Spleen (tissue), 11 donors: ENCODE measurements around the gene COL27A1. TPM values are rescaled to one million over a fixed set of nuclear protein-coding genes. Genes with fewer than 3 reads are reported as not detected.
"Not testable (repeated sequence)": the region's sequence is repeated elsewhere in the genome, so short reads cannot be mapped to it uniquely, and the experiment has no call there.

ENCODE experiments used
- DNase-seq: peaks from one replicate; pipeline ENCODE4 v3.0.0-alpha.2; 2020
- H3K27ac ChIP-seq, 8 donors: fragments of 200-600 bp; sonication (generic) in 7 of 8; 1 replicate in 4 of 8; 2 replicates in 4 of 8; pipeline versions ENCODE4 v1.5.0 to v1.8.0; 2016 to 2021; ENCODE audit warnings: inconsistent platforms in 4 of 8, mild to moderate bottlenecking in 4 of 8, moderate library complexity in 1 of 8
- H3K27me3 ChIP-seq, 7 donors: fragments of 200-600 bp; sonication (generic) in 6 of 7; replicated peaks in 1 of 7; 1 replicate in 4 of 7; 2 replicates in 3 of 7; pipeline versions ENCODE4 v1.5.0 to v1.8.0; 2016 to 2021; ENCODE audit warnings: inconsistent platforms in 3 of 7, mild to moderate bottlenecking in 1 of 7
- H3K36me3 ChIP-seq, 6 donors: fragments of 200-600 bp; sonication (generic) in 5 of 6; 1 replicate in 4 of 6; 2 replicates in 2 of 6; pipeline versions ENCODE4 v1.5.0 to v1.8.0; 2016 to 2021; ENCODE audit warnings: inconsistent platforms in 2 of 6
- H3K4me1 ChIP-seq, 6 donors: fragments of 200-600 bp; sonication (generic) in 5 of 6; 1 replicate in 3 of 6; 2 replicates in 3 of 6; pipeline versions ENCODE4 v1.5.0 to v1.8.0; 2016 to 2021; ENCODE audit warnings: inconsistent platforms in 3 of 6
- H3K4me3 ChIP-seq, 8 donors: fragments of 200-600 bp; sonication (generic) in 7 of 8; 1 replicate in 4 of 8; 2 replicates in 4 of 8; pipeline versions ENCODE4 v1.5.0 to v1.8.0; 2016 to 2021; ENCODE audit warnings: inconsistent platforms in 4 of 8, mild to moderate bottlenecking in 4 of 8, moderate library complexity in 2 of 8
- H3K9me3 ChIP-seq, 8 donors: fragments of 200-600 bp; sonication (generic) in 7 of 8; 1 replicate in 4 of 8; 2 replicates in 4 of 8; pipeline versions ENCODE4 v1.5.0 to v1.8.0; 2016 to 2021; ENCODE audit warnings: inconsistent platforms in 4 of 8
- POLR2A ChIP-seq, 3 donors: fragments of 450-650 bp; IDR thresholded peaks; one replicate each; pipeline ENCODE4 v1.5.1; 2017; ENCODE audit warnings: antibody characterized with exemption in 3 of 3, mild to moderate bottlenecking in 1 of 3
- POLR2AphosphoS5 ChIP-seq, 3 donors: sonication (generic); formaldehyde crosslinking; IDR thresholded peaks; one replicate each; pipeline ENCODE4 v1.5.1; 2017; ENCODE audit warnings: antibody characterized with exemption in 3 of 3
- WGBS, 5 donors: extraction: QIAGEN DNeasy Blood & Tissue Kit in 3 of 5; methylation state at CpG; one replicate each; pipeline versions ENCODE4 v1.1.5 to v1.1.7; 2013 to 2018; 5-methylcytosine and 5-hydroxymethylcytosine counted together
- intact Hi-C: fragments of 100-400 bp; cut with DNase I; formaldehyde crosslinking; loops from one replicate; pipeline ENCODE4 v1.15.0; 2023; ENCODE audit warnings: low total_unique reads
- polyA plus RNA-seq, 3 donors: library from polyadenylated mRNA; stranded (reverse); fragments of 200-250 nt; gene quantifications; one replicate each; pipeline ENCODE4 v1.2.1, GENCODE V29; 2013
- total RNA-seq, 7 donors: library from RNA; depleted of rRNA in 3 of 7; stranded (reverse); fragments of >200 nt in 3 of 7; fragmentation: NEBNext Ultra II Directional in 4 of 7; extraction: Animal tissue kit (Norgen Biotek cat#: 25700) in 4 of 7; gene quantifications; one replicate each; pipeline versions ENCODE4 v1.1.0 to v1.2.1, GENCODE V29; 2016 to 2021
- TF ChIP-seq, protein P1 (sequence below), 11 experiments: fragments of 200-600 bp in 7 of 11; fragments of 450-650 bp in 4 of 11; sonication (generic) in 4 of 11; IDR thresholded peaks in 8 of 11; conservative IDR thresholded peaks in 3 of 11; 1 replicate in 7 of 11; 2 replicates in 4 of 11; pipeline versions ENCODE4 v1.4.0 to v1.8.0; 2016 to 2021; ENCODE audit warnings: antibody characterized with exemption in 11 of 11, inconsistent platforms in 4 of 11, mild to moderate bottlenecking in 1 of 11
- donor health status: healthy with polysubstance abuse.
- donor health status: DM: no; HTN: no; CAD: no; lungs with moderate emphysema.
- donor health status: DM: no; HTN: no; CAD: no.
- donor health status: Bipolar disorder and iron deficiency.
- donor health status: healthy.
- donor health status: DM: no; HTN: no; CAD: no.
- donor health status: DM: yes; HTN: yes; CAD: no.

The COL27A1 gene
- total and polyA plus RNA-seq, 10 donors, result 2.1 to 23.4 (median 6.1) TPM

DNA sequence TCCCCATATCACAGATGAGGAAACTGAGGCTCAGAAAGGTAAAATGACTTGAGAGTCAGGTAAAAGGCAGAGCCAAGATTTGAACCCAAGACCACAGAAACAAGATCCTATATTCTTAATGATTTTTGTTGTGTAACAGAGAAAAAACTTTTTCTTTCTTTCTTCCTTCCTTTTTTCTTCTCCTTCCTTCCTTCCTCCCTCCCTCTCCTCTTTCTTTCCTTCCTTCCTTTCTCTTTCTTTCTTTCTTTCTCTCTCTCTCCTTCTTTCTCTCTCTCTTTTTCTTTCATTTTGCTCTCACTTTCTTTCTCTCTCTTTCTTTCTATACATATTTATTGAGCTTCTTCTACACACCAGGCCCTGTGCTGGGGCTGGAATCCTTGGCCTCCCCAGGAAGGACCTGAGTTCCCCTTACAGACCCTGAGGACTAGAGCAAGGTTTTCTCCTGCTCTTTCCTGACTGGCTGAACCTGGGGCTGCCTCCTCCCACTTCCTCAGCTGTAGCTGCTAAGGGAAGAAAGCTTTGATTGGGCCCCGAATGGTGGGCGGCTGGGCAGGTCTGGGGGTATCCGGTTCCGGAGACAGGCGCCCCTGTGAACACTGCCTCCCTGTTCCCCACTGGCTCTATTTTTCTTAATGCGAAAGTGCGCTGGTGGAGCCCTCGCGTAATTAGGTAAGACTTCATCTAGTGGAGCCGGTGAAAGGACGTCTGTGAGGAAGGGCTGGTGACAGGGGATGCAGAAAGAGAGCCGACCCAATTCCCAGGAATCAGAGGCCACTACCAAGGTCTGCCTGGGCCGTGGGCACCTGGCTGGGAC, 28.9 kb upstream of the COL27A1 start:
- TF ChIP-seq, protein P1, sequence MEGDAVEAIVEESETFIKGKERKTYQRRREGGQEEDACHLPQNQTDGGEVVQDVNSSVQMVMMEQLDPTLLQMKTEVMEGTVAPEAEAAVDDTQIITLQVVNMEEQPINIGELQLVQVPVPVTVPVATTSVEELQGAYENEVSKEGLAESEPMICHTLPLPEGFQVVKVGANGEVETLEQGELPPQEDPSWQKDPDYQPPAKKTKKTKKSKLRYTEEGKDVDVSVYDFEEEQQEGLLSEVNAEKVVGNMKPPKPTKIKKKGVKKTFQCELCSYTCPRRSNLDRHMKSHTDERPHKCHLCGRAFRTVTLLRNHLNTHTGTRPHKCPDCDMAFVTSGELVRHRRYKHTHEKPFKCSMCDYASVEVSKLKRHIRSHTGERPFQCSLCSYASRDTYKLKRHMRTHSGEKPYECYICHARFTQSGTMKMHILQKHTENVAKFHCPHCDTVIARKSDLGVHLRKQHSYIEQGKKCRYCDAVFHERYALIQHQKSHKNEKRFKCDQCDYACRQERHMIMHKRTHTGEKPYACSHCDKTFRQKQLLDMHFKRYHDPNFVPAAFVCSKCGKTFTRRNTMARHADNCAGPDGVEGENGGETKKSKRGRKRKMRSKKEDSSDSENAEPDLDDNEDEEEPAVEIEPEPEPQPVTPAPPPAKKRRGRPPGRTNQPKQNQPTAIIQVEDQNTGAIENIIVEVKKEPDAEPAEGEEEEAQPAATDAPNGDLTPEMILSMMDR (IDR thresholded peaks at IDR 0.05 in 8 of 11, conservative IDR thresholded peaks at IDR 0.05 in 3 of 11), result no peak
- TF ChIP-seq POLR2AphosphoS5 (IDR thresholded peaks at IDR 0.05) (no peak), POLR2A (IDR thresholded peaks at IDR 0.05) (no peak)
- Histone ChIP-seq H3K27ac (no peak overlapping the region), H3K4me3 (no peak overlapping the region), H3K27me3 (peaks cover 0 to 14% (median 0%) of the 10 kb centered on the region in 7 donors), H3K36me3 (no peaks in the 10 kb centered on the region), H3K9me3 (peaks cover 0 to 17% (median 11%) of the 10 kb centered on the region in 8 donors), H3K4me1 (no peaks in the 10 kb centered on the region)
- intact Hi-C loops, result no loop called here
- 60 to 69% (median 65%) methylated on average over 13 of the region's 13 CpGs for WGBS, 5 donors
- DNase-seq, result peak; percentile 65

DNA sequence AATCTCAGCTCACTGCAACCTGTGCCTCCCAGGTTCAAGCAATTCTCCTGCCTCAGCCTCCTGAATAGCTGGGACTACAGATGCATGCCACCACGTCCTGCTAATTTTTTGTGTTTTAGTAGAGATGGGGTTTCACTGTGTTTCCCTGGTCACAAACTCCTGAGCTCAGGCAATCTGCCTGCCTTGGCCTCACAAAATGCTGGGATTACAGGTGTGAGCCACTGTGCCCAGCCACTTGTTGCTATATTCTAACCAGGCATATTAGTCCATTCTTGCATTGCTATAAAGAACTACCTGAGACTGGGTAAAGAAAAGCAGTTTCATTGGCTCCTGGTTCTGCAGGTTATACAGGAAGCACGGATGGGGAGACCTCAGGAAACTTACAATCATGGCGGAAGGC, 26.6 kb upstream of the COL27A1 start:
- H3K4me1 ChIP-seq, H3K4me3 ChIP-seq, intact Hi-C loops, H3K27ac ChIP-seq, H3K36me3 ChIP-seq: not testable (repeated sequence)
- Histone ChIP-seq H3K27me3 (peaks cover 0 to 25% (median 0%) of the 10 kb centered on the region in 7 donors), H3K9me3 (peaks cover 0 to 17% (median 11%) of the 10 kb centered on the region in 8 donors)
- DNase-seq, result peak; percentile 4
- WGBS, 5 donors, result 74 to 88% (median 80%) methylated on average over 3 of the region's 3 CpGs

DNA sequence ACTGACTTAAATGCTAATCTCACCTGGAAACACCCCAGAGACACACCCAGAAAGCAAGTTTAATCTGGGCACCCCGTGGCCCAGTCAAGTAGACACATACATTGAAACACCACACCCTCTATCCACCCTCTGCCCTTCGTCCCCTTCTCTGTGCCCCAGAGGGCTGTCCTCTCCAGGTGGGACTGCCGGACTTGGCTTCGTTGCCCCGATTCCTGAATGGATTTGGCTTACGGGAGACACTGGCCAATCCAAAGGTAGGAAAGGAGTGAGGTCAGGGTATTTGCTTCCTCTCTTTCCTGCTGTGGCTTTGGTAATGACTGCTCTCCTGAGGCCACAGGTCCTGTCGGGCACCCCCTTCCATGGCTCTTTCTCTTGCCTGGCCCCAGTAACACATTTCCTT, 25.2 kb upstream of the COL27A1 start:
- no peaks in the 10 kb centered on the region for H3K4me1 ChIP-seq
- H3K27ac ChIP-seq, result no peak overlapping the region
- H3K36me3 ChIP-seq, result no peaks in the 10 kb centered on the region
- intact Hi-C loops, result no loop called here
- DNase-seq, result no peak
- H3K9me3 ChIP-seq, result peaks cover 0 to 17% (median 11%) of the 10 kb centered on the region in 8 donors
- H3K27me3 ChIP-seq, result peaks cover 0 to 25% (median 0%) of the 10 kb centered on the region in 7 donors
- no peak for TF ChIP-seq POLR2AphosphoS5 (IDR thresholded peaks at IDR 0.05)
- TF ChIP-seq, protein P1 (IDR thresholded peaks at IDR 0.05 in 8 of 11, conservative IDR thresholded peaks at IDR 0.05 in 3 of 11), result no peak
- TF ChIP-seq POLR2A (IDR thresholded peaks at IDR 0.05), result no peak
- WGBS, 5 donors, result 79 to 92% (median 81%) methylated on average over 7 of the region's 7 CpGs
- no peak overlapping the region for H3K4me3 ChIP-seq

DNA sequence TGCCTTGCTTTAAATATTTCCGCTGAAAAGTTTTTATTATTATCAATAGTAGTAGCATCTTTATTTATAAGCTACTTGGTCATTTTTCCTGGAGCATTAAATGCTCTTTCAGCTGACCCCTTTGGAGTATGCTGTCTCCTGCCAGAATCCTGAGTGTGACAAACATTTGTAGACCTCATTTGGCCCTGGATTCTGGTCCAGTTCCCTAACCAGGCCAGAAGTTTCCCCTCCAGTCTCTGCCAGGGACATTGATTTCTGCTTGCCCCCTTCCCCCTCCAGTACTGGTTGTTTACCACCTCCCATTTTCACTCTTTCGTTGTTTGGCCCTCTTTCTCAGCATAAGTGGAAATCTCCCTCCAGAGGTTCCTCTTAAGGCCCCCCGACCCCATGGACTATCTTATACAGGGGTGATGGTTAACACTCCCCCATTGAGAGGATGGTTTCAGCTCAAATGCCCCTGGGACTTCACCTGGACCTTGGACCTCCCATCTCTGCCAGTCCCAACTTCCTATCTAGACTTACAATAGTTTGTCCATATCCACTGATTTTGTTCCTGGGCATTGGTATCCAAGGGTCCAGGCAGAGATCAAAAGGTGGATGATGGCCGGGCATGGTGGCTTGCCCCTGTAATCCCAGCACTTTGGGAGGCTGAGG, 24.6 kb upstream of the COL27A1 start:
- Histone ChIP-seq H3K27ac (no peak overlapping the region), H3K36me3 (no peaks in the 10 kb centered on the region), H3K27me3 (peaks cover 0 to 25% (median 0%) of the 10 kb centered on the region in 7 donors), H3K9me3 (peaks cover 0 to 17% (median 11%) of the 10 kb centered on the region in 8 donors), H3K4me1 (no peaks in the 10 kb centered on the region), H3K4me3 (no peak overlapping the region)
- no peak for DNase-seq
- intact Hi-C loops, result no loop called here
- WGBS, 5 donors, result 81 to 91% (median 81%) methylated on average over 4 of the region's 4 CpGs
- TF ChIP-seq POLR2AphosphoS5 (IDR thresholded peaks at IDR 0.05), result no peak
- no peak for TF ChIP-seq POLR2A (IDR thresholded peaks at IDR 0.05)
- TF ChIP-seq, protein P1 (IDR thresholded peaks at IDR 0.05 in 8 of 11, conservative IDR thresholded peaks at IDR 0.05 in 3 of 11), result no peak
